SKM-1 treated with dmso at 0.1 percent for 144 hours (cell line): ENCODE results near the gene CDH4.

ENCODE experiments used
- DNase-seq: peaks from one replicate; lab custom pipeline; 2025; ENCODE audit not compliant: unreplicated experiment; lab: John Stamatoyannopoulos, UW

CDH4 gene

DNA sequence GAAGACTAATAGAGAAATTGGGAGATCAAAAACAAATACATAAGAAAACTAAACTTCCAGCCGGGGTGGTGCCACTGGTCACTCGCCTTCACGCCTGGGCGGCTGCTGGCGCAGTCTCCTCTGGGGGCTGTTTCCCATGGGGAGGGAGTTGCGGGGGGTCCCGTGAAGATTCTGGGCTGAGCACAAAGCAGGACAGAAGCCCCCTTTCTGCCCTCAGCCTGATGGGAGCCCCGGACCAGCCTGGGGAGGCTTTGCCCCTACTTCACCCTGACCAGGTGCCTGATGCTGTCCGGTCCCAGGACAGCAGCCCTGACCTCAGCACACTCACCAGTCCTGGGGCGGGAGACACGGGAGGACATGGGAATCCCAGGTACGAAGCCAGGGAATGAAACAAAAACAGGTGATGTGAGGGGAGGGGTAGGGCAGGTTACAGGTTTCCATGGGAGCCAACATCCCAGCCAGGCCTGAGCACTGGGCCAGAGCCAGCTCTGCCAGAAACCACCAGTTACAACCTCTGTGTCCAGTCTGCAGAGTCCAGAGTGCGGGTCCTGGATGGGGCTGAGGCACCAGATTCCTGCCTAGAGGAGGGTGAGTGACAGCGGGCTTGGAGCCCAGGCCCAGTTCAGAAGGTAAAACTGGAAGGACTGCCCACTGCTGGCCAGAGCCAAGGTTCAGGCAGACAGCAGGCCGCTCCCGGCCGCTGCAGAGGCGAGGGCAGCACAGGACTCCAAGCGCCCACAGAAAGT is 487.2 kb downstream of the CDH4 start:
- DNase-seq = no peak

- DNase-seq = no peak
Observed at GRCh38 chr20:61739832-61740118, 487.7 kb downstream of the CDH4 start.

DNA sequence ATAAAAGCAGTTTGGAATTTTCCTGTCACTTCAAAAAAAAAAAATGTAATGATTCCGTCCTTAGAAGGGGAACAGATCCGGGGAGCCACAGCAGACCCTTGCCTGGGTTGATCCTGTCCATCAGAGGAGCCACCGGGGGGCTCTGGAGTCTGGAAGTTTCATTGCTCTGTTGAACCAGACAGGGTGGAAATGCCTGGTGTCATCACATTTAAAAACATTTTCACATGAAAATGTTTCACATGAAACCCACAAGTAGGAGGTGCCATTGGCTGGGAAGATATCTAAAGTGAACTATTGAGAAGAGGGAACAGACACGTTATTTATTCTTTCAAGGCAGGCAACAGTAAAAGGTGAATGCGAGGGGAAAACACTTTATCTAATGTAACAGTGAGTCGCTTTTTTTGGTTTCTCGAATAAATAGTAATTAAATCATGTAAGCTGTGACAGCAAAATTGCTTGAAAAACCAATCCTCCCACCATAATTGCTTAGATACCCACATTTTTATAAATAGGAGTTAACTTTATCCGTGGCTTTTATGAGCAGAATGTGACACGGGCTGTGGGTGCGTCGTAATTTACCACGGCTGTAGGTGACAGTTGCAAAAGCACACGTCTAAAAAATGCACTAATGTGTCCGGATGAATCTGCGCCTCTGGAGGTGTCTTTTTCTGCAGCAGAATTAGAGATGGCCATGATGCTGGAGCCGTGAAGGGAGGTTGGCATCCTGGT is 490.2 kb downstream of the CDH4 start:
- DNase-seq = no peak

- DNase-seq = no peak
Observed at GRCh38 chr20:61743606-61744005, 491.5 kb downstream of the CDH4 start.

DNA sequence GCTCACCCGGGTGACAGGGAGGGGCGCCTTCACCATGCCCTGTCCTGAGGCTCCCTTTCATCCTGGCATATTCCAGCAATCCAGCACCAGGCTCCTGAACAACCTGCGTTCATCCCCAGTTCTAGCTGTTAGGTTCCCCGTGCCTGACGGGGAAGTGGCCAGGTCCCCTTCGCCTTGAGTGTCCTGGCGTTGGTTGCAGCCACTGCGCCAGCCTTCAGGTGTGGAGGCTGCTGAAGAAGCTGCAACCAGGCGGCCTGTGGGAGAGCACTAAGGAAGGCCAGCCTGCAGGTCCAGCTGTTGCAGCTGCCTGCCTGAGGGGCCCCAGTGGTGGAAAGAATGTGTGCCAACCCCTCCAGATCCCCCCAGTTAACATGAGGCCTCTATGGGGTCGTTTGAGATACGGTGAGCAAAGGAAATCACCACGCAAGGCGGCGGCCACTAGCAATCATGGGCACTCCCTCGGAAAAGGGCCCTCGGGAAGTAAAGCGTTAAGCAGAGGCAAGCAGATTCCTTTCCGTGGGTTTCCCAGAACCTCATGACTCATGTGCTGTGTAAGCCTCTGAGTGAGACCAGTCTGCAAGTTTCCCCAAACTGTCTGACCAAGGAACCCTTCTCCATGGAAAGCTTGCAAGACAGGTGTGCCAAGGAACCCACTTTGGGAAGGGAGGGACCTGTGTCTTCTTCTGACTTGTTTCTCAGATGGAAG is 492.8 kb downstream of the CDH4 start:
- no peak for DNase-seq

GRCh38 chr20:61745397-61746146 is 493.5 kb downstream of the CDH4 start:
- no peak for DNase-seq

DNA sequence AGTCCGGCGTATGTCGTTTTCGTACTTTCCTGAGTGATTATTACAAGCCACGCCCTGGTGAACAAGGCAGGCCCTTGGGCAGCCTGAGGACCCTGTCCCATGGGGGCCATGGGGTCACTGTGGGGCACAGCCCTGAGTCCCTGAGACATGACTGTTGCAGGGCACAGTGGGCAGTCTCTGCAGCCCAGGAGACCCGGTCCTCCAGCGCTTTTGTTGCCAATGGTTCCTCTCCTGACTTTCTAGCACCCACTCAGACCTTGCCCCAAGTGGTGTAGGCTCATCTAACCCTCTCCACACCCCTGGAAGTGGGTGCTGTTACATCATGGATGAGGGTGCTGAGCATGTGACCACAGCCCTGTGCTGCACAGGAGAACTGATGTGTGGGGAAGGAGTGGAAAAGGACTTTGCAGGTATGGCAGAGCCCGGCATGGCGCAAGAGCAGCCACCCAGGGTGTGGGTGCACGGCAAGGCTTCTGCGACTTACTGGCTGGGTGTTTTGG is 494.1 kb downstream of the CDH4 start:
- DNase-seq = no peak

DNA sequence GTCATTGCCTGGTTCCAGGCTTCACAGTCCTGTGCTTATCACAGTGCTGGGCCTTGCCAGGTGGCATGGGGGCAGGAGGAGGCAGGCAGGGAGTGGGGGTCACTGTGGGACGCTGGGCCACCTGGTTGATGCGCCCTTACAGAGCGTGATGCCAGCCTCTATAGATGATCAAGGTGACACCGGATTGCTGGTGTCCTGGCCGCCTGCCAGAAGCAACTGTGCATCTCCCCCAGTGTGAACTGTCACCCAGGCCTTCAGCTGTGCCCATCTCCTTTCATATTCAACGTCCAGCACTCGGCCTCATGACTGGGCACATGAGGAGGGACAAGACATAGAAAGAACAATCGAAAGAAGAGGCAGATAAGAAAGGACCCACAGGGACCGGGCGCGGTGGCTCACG is 494.7 kb downstream of the CDH4 start:
- DNase-seq = no peak

DNA sequence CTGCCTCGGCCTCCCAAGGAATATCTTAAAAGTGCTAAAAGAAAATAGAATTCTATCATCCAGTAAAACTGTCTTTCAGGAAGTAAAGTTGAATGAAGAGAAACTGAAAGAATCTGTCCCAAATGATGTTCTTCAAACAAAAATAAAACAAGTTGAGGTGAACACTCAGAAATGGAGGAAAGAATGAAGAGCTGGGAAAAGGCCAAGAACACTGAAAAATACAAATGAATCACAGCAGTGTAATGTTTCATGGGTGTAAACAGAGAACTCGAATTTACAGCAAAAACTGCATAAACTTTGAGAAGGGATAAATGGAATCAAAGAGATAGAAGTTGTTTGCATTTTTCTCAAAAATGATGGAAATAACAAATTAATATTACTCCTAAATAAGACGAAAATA is 496.3 kb downstream of the CDH4 start:
- DNase-seq = no peak

- no peak for DNase-seq
Observed at GRCh38 chr20:61749406-61750075, 497.5 kb downstream of the CDH4 start.

DNA sequence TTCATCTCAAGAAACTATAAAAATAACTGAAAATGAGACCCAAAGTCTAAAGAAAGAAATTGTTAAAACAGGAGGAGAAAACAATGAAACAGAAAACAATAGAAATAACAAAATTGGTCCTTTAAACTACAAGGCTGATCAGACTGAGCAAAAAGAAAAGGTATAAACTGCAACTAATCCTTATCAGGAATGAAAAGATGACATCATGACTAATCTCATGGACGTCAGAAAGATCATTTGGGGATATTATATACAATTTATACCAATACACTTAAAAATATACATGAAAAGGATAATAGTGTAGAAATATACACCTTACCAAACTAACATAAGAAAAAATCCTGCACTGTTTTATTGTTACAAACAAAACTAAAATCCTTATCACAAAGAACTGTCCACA is 498.0 kb downstream of the CDH4 start:
- no peak for DNase-seq

DNA sequence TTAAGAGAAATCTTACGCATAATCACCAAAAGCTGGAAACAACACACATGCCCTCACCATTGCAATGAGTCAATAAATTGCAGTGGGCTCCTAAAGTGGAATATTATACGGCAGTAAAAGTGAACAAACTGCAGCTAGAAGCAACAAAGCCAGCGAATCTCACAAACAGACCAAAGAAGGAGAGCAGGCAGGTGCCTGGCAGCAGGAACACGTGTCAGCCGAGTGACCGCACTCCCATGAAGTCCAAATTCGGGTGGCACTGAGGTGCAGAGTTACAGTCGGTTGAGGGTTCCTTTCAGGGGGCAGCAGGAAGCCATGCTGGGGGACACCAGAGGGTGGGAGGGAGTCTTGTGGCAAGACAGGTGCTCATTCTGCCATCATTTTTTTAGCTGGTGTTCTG is 500.5 kb downstream of the CDH4 start:
- DNase-seq = no peak

DNA sequence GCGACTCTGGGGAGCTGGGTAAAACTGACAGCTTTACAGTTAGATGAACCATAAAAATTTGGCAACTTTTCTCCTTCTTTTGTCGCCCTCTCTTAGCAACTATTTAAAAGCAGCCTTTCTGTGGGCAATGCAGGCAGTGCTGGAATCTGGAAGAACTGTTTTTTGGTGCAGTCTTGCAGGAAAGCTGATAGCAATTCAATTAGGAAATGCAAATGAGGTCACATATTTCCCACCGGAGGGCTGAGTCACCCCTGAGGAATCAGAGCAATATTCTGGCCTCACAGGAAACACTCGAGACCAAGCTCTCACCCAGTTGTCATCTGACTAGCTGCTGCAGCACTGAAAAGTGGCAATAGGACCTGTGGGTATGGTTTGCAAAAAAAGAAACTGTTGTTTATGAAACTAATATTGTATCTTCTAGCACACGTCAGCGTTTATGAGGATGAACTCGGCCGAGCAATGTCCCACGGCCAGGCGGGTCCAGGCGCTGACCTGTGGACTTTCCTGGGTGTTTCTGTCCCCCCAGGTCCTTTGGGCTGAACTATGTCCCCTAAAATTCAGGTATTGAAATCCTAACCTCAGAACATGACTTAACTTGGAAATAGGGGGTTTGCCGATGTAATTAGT is 501.4 kb downstream of the CDH4 start:
- no peak for DNase-seq

GRCh38 chr20:61753987-61754956 is 502.2 kb downstream of the CDH4 start:
- DNase-seq = no peak

DNA sequence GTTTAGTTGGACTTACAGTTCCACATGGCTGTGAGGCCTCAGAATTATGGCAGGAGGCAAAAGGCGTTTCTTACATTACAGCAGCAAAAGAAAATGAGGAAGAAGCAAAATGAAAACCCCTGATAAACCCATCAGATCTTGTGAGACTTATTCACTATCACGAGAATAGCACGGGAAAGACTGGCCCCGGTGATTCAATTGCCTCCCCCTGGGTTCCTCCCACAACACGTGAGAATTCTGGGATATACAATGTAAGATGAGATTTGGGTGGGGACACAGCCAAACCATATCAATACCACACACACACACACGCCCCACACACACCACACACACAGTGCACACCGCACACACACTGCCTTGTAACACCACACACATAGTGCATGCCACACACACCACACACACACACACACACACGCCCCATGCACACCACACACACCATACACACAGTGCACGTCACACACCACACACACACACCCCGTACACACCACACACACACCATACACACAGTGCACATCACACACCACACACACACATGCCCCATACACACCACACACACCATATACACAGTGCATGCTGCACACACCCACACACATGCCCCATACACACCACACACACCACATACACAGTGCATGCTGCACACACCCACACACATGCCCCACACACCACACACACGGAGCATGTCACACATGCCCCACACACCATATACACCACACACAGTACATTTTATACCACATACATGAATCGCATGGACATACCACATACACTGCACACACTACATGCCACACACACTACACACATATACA is 503.1 kb downstream of the CDH4 start:
- no peak for DNase-seq

DNA sequence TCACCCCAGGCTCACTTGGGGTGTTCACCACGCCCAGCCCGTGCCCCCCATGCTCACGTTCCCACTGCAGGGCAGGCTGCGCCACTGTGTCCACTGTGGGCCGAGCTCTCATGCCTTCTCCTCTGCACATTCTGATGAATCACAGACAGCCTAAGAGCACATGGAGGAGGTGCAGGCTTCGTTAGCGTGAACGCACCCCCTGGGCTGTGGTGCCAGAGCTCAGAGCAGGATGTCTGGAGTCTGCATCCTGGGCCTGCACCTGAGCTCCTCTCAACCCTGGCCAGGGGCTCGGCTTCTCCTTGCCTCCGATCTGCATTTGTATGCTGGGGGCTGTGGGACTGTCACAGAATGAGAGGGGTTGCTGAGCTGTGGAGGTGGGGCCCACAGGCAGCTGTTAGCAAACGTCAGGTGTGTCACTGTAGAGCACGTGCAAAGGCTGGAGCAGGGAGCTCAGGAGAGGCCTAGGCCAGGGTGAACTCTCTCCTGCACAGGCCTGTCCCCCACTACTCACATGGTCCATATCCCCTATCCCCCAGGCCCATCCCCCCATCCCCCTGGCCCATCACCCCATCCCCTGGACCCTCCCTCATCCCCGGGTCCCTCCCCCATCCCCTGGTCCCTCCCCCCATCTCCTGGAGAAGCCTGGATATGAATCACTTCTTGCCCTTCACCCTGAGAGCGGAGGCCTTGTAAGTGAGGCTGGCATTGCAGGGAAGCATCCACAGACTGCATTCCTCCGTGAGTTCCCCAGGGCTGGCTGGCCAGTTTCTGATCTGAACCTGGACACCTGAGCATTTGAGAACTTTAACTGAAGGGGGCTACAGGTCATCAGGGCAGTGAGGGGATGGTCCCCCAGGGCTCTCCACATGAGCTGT is 504.1 kb downstream of the CDH4 start:
- no peak for DNase-seq

- DNase-seq = no peak
Observed at GRCh38 chr20:61756966-61757677, 505.1 kb downstream of the CDH4 start.
